Nephron progenitor cell (in vitro differentiated cells): ENCODE data around the gene LAMC3.

Experiments
- DNase-seq: peaks from one replicate; pipeline ENCODE4 v3.0.0; 2021
- H3K27ac Mint-ChIP-seq: 2 replicates; pipeline ENCODE4 v1.8.0; 2021; ENCODE audit warnings: mild to moderate bottlenecking, moderate library complexity, mixed read lengths
- H3K27me3 Mint-ChIP-seq: 2 replicates; pipeline ENCODE4 v1.8.0; 2021; ENCODE audit warnings: mild to moderate bottlenecking, low read depth, mixed read lengths; ENCODE audit not compliant: poor library complexity
- H3K36me3 Mint-ChIP-seq: 2 replicates; pipeline ENCODE4 v1.8.0; 2021; ENCODE audit warnings: low read depth, mixed read lengths
- H3K4me1 Mint-ChIP-seq: 2 replicates; pipeline ENCODE4 v1.8.0; 2021; ENCODE audit warnings: mixed read lengths
- H3K4me3 Mint-ChIP-seq: 2 replicates; pipeline ENCODE4 v1.8.0; 2021; ENCODE audit warnings: mild to moderate bottlenecking, moderate library complexity, mixed read lengths
- H3K9me3 Mint-ChIP-seq: 2 replicates; pipeline ENCODE4 v1.8.0; 2021; ENCODE audit warnings: mild to moderate bottlenecking, moderate library complexity, mixed read lengths
- TF ChIP-seq, protein P1 (sequence below): fragments of 200-600 bp; sonication (generic); IDR thresholded peaks from 2 replicates; pipeline ENCODE4 v1.5.0; 2021; ENCODE audit warnings: antibody characterized with exemption

LAMC3 gene

DNA sequence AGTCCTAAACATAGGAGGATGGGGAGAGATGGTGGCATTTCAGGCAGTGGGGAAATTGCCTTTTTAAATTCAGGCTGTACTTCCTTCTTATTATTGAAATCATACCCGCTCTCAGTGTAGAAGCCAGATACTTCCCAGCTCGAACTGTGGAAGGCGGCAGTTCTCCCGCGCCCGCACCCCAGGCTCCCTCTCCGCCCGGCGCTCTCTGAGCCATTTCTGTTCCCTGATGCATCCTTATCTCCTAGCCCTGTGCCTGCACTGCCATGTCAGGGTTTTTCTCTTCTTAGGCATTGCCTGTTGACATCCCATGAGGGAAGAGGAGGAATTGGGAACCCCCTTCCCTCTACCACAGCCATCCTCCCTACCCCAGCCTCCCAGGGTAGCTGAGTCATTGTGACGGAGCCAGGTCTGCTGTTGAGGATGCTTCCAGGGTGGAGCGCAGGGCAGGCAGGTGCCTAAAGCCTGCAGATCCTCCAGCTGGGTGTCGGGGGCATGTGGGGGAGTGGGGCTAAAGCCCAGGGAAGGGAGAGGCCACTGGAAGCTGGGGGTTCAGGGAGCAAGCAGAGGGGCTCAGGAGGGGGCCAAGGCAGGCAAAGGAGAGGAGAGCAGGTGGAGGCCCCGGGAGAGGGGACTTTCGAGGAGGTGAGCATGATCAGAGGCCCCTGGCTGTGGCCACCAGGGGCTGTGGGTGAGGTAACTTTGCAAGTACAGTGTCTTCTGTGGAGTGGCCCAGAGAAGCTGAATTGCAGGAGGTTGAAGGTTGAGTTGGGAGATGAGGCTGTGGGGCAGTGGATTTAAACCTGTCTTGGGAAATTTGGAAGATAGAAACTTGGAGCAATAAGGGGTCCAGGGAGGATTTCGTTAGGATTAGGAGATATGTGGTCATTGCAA is 16.2 kb downstream of the LAMC3 start:
- DNase-seq, result no peak
- Mint-ChIP-seq H3K36me3 (no peaks in the 10 kb centered on the region), H3K27me3 (peaks cover 43% of the 10 kb centered on the region), H3K9me3 (peaks cover 4% of the 10 kb centered on the region), H3K27ac (no peak overlapping the region), H3K4me1 (no peaks in the 10 kb centered on the region), H3K4me3 (no peak overlapping the region)
- TF ChIP-seq, protein P1, sequence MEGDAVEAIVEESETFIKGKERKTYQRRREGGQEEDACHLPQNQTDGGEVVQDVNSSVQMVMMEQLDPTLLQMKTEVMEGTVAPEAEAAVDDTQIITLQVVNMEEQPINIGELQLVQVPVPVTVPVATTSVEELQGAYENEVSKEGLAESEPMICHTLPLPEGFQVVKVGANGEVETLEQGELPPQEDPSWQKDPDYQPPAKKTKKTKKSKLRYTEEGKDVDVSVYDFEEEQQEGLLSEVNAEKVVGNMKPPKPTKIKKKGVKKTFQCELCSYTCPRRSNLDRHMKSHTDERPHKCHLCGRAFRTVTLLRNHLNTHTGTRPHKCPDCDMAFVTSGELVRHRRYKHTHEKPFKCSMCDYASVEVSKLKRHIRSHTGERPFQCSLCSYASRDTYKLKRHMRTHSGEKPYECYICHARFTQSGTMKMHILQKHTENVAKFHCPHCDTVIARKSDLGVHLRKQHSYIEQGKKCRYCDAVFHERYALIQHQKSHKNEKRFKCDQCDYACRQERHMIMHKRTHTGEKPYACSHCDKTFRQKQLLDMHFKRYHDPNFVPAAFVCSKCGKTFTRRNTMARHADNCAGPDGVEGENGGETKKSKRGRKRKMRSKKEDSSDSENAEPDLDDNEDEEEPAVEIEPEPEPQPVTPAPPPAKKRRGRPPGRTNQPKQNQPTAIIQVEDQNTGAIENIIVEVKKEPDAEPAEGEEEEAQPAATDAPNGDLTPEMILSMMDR, result no peak

- TF ChIP-seq, protein P1, result no peak
- Mint-ChIP-seq H3K9me3 (no peaks in the 10 kb centered on the region), H3K27ac (no peak overlapping the region), H3K36me3 (no peaks in the 10 kb centered on the region), H3K4me3 (no peak overlapping the region), H3K4me1 (no peaks in the 10 kb centered on the region), H3K27me3 (peaks cover 36% of the 10 kb centered on the region)
- DNase-seq, result no peak
These were observed 17.2 kb downstream of the LAMC3 start for GRCh38 chr9:131025953-131026858.

- H3K27ac Mint-ChIP-seq, result no peak overlapping the region
These were observed 18.3 kb downstream of the LAMC3 start for GRCh38 chr9:131027048-131027871.

DNA sequence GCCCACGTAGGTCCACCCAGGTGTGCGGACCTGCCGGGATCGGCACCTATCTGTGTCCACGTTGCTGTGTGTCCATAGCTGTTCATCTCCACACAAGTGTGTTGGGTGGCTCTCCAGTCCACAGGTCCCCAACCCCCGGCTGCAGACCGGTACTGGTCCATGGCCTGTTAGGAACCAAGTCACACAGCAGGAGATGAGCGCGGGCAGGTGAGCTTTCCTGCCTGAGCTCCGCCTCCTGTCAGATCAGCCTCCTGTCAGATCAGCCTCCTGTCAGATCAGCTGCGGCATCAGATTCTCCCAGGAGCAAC is 18.9 kb downstream of the LAMC3 start:
- no peaks in the 10 kb centered on the region for H3K9me3 Mint-ChIP-seq
- H3K4me3 Mint-ChIP-seq, result no peak overlapping the region
- no peak for DNase-seq
- H3K27ac Mint-ChIP-seq, result no peak overlapping the region
- peaks cover 5% of the 10 kb centered on the region for H3K4me1 Mint-ChIP-seq
- H3K27me3 Mint-ChIP-seq, result peaks cover 28% of the 10 kb centered on the region
- no peaks in the 10 kb centered on the region for H3K36me3 Mint-ChIP-seq
- TF ChIP-seq, protein P1, result no peak

More at GRCh38 chr9:131027048-131027871, 18.3 kb downstream of the LAMC3 start:
- H3K36me3 Mint-ChIP-seq, result no peaks in the 10 kb centered on the region
- H3K9me3 Mint-ChIP-seq, result no peaks in the 10 kb centered on the region
- H3K4me1 Mint-ChIP-seq, result peaks cover 1% of the 10 kb centered on the region
- H3K27me3 Mint-ChIP-seq, result peaks cover 28% of the 10 kb centered on the region
- TF ChIP-seq, protein P1, result no peak
- no peak overlapping the region for H3K4me3 Mint-ChIP-seq
- no peak for DNase-seq

- Mint-ChIP-seq H3K27me3 (peaks cover 23% of the 10 kb centered on the region), H3K9me3 (no peaks in the 10 kb centered on the region)
- TF ChIP-seq, protein P1, result no peak
These were observed 19.4 kb downstream of the LAMC3 start for GRCh38 chr9:131028221-131028884.

More at GRCh38 chr9:131028221-131028884, 19.4 kb downstream of the LAMC3 start:
- H3K27ac Mint-ChIP-seq, result no peak overlapping the region
- H3K4me1 Mint-ChIP-seq, result peaks cover 7% of the 10 kb centered on the region
- DNase-seq, result no peak
- H3K36me3 Mint-ChIP-seq, result no peaks in the 10 kb centered on the region
- H3K4me3 Mint-ChIP-seq, result no peak overlapping the region
